Keratinocyte (primary cell): ENCODE measurements around the gene TMEM178A. TPM values are rescaled to one million over a fixed set of nuclear protein-coding genes. Genes with fewer than 3 reads are reported as not detected.
A peak's percentile ranks its signal among the peaks of the same experiment; 100 is the strongest.

Source experiments
- DNase-seq: peaks from one replicate; pipeline ENCODE4 v3.0.0-alpha.2; 2011; ENCODE audit warnings: low read depth, missing footprints, low spot score
- FAIRE-seq: peaks from 2 replicates; lab custom pipeline; 2011; peaks lifted over from hg19 to GRCh38; lab: Jason Lieb, UNC
- H2AFZ ChIP-seq: 2 replicates; pipeline ENCODE4 v1.6.0; 2012; ENCODE audit warnings: low read length, control low read depth, inconsistent platforms; ENCODE audit not compliant: control insufficient read depth
- H3K27ac ChIP-seq: 2 replicates; pipeline ENCODE4 v1.5.1; 2011; ENCODE audit warnings: low read length; ENCODE audit not compliant: control insufficient read depth, insufficient read depth
- H3K27me3 ChIP-seq: 3 replicates; pipeline ENCODE4 v1.6.0; 2011; ENCODE audit warnings: low read length; ENCODE audit not compliant: control insufficient read depth, insufficient read depth; ENCODE audit errors: extremely low read depth
- H3K36me3 ChIP-seq, 2 experiments: 2 replicates in 1 of 2; 3 replicates in 1 of 2; pipeline ENCODE4 v1.5.1; 2011; ENCODE audit warnings: low read length in 2 of 2, mild to moderate bottlenecking in 1 of 2; ENCODE audit not compliant: control insufficient read depth in 2 of 2, insufficient read depth in 2 of 2; ENCODE audit errors: extremely low read depth in 1 of 2
- H3K4me1 ChIP-seq: 3 replicates; pipeline ENCODE4 v1.5.1; 2011; ENCODE audit warnings: low read length; ENCODE audit not compliant: control insufficient read depth, insufficient read depth; ENCODE audit errors: extremely low read depth
- H3K4me2 ChIP-seq: 3 replicates; pipeline ENCODE4 v1.6.0; 2011; ENCODE audit warnings: low read depth, low read length; ENCODE audit not compliant: control insufficient read depth, insufficient read depth; ENCODE audit errors: extremely low read depth
- H3K4me3 ChIP-seq, 3 experiments: fragments of 200-600 bp in 1 of 3; sonication (generic) in 1 of 3; 2 replicates in 2 of 3; 3 replicates in 1 of 3; pipeline ENCODE4 v1.5.1; 2011 to 2016; ENCODE audit warnings: low read length in 3 of 3, mild to moderate bottlenecking in 3 of 3, control low read depth in 2 of 3, inconsistent platforms in 1 of 3, low read depth in 1 of 3, mixed read lengths in 1 of 3, mixed run types in 1 of 3, moderate library complexity in 1 of 3; ENCODE audit not compliant: control insufficient read depth in 2 of 3, insufficient read depth in 2 of 3; ENCODE audit errors: extremely low read depth in 1 of 3
- H3K79me2 ChIP-seq: 2 replicates; pipeline ENCODE4 v1.6.0; 2012; ENCODE audit warnings: low read length; ENCODE audit not compliant: control insufficient read depth, insufficient read depth
- H3K9ac ChIP-seq: 3 replicates; pipeline ENCODE4 v1.6.0; 2011; ENCODE audit warnings: low read length; ENCODE audit not compliant: control insufficient read depth, insufficient read depth; ENCODE audit errors: extremely low read depth
- H3K9me1 ChIP-seq: 3 replicates; pipeline ENCODE4 v1.6.0; 2011; ENCODE audit warnings: low read length; ENCODE audit not compliant: control insufficient read depth, insufficient read depth; ENCODE audit errors: extremely low read depth
- H3K9me3 ChIP-seq: 2 replicates; pipeline ENCODE4 v1.5.1; 2012; ENCODE audit warnings: low read depth, low read length; ENCODE audit not compliant: control insufficient read depth
- H4K20me1 ChIP-seq: 3 replicates; pipeline ENCODE4 v1.6.0; 2011; ENCODE audit warnings: low read length; ENCODE audit not compliant: control insufficient read depth, insufficient read depth; ENCODE audit errors: extremely low read depth
- EZH2 ChIP-seq: IDR thresholded peaks from one replicate; pipeline ENCODE4 v1.6.1; 2012; ENCODE audit warnings: inconsistent platforms, mild to moderate bottlenecking, low read length, moderate library complexity
- dilution Hi-C: fragments of 300-500 bp; cut with MboI; formaldehyde crosslinking; loops from one replicate; pipeline ENCODE4 v1.7.0; 2020; ENCODE audit warnings: low sequenced_read_pairs; ENCODE audit not compliant: extremely low pct_ligation_motif_present
- polyA plus RNA-seq, 5 experiments: library from polyadenylated mRNA; depleted of rRNA in 3 of 5; stranded (reverse) in 3 of 5; stranded (forward) in 1 of 5; unstranded in 1 of 5; fragments of >200 nt; gene quantifications; 1 replicate in 1 of 5; 2 replicates in 3 of 5; 3 replicates in 1 of 5; pipeline versions ENCODE4 v1.2.1 to v1.2.3, GENCODE V29; 2011 to 2012; ENCODE audit warnings: missing spikeins in 2 of 5, low read depth in 1 of 5, low replicate concordance in 1 of 5
- TF ChIP-seq, protein P1 (sequence below), 3 experiments: IDR thresholded peaks in 1 of 3; conservative IDR thresholded peaks in 1 of 3; optimal IDR thresholded peaks in 1 of 3; 2 replicates in 2 of 3; 3 replicates in 1 of 3; pipeline versions ENCODE3 to v1.5.1; 2011; ENCODE audit warnings: low read length in 3 of 3, mild to moderate bottlenecking in 3 of 3, moderate library complexity in 2 of 3, control low read depth in 1 of 3, inconsistent platforms in 1 of 3; ENCODE audit not compliant: insufficient read depth in 2 of 3; ENCODE audit errors: extremely low read depth in 1 of 3

The TMEM178A gene
- polyA plus RNA-seq, 1 donor (not counting 4 experiments of a cell fraction or from before 2014, with no cell fraction given): 0.07 TPM

DNA sequence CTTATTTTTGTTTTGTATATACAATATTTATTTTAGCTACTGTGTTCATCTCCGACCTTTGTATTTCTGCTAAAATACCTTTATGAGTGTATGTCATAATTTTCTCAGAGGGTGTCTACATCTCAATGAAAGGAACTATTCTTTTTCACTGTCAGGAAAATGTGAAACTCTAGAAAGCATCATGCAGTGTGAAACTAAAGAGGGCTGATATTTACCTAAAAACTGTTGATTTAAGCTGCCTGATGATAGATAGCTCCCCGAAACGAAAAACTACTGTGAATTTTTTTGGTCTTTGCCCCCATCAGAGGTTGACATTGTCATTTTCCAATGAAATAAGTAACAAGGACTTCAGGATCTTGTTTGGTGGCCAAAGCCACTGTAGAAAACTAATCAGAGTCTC lies 38.8 kb downstream of the TMEM178A start:
- no peaks in the 10 kb centered on the region for H4K20me1 ChIP-seq
- H3K4me2 ChIP-seq: no peak overlapping the region
- H3K27ac ChIP-seq: no peak overlapping the region
- dilution Hi-C loops: no loop called here
- FAIRE-seq (no peak), DNase-seq (no peak)
- no peak overlapping the region for H2AFZ ChIP-seq
- H3K27me3 ChIP-seq: peaks cover 5% of the 10 kb centered on the region
- no peaks in the 10 kb centered on the region for H3K79me2 ChIP-seq
- H3K9me3 ChIP-seq: no peaks in the 10 kb centered on the region
- H3K36me3 ChIP-seq: no peaks in the 10 kb centered on the region
- H3K4me3 ChIP-seq: no peak overlapping the region
- no peak overlapping the region for H3K9ac ChIP-seq
- H3K4me1 ChIP-seq: no peaks in the 10 kb centered on the region
- no peak for TF ChIP-seq EZH2
- TF ChIP-seq, protein P1, sequence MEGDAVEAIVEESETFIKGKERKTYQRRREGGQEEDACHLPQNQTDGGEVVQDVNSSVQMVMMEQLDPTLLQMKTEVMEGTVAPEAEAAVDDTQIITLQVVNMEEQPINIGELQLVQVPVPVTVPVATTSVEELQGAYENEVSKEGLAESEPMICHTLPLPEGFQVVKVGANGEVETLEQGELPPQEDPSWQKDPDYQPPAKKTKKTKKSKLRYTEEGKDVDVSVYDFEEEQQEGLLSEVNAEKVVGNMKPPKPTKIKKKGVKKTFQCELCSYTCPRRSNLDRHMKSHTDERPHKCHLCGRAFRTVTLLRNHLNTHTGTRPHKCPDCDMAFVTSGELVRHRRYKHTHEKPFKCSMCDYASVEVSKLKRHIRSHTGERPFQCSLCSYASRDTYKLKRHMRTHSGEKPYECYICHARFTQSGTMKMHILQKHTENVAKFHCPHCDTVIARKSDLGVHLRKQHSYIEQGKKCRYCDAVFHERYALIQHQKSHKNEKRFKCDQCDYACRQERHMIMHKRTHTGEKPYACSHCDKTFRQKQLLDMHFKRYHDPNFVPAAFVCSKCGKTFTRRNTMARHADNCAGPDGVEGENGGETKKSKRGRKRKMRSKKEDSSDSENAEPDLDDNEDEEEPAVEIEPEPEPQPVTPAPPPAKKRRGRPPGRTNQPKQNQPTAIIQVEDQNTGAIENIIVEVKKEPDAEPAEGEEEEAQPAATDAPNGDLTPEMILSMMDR (optimal IDR thresholded peaks at IDR 0.05 in 1 of 3, IDR thresholded peaks at IDR 0.05 in 1 of 3, conservative IDR thresholded peaks at IDR 0.05 in 1 of 3; ENCODE audit: extremely low read depth in 1 of 3, insufficient read depth in 2 of 3, low read length in 3 of 3): no peak
- H3K9me1 ChIP-seq: no peaks in the 10 kb centered on the region

DNA sequence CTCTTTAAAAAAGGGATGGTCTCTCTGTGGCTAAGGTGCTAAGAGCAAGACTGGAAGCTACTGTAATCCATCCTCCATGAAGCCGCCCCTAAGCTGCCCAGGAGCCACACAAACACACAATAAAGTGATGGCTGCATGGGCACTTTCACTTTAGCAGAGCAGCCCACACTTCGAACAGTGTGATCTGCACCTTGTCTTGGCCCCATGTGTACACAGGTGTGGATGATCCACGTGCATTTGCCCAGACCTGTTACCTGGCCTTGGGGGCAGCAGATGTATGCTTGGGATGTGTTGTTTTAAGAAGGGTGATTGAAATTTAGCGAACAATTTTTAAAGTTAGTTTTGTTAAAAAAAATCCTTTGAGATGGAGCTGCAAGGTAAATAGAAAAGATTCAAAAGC lies 39.9 kb downstream of the TMEM178A start:
- H3K4me2 ChIP-seq: peak overlapping the region; percentile 27
- no peaks in the 10 kb centered on the region for H3K9me1 ChIP-seq
- DNase-seq: no peak
- no peak overlapping the region for H3K9ac ChIP-seq
- H3K9me3 ChIP-seq: no peaks in the 10 kb centered on the region
- no peak overlapping the region for H3K27ac ChIP-seq
- no peak overlapping the region for H3K4me3 ChIP-seq
- H2AFZ ChIP-seq: peak overlapping the region; percentile 35
- no peak for TF ChIP-seq EZH2
- H3K36me3 ChIP-seq: no peaks in the 10 kb centered on the region
- H3K27me3 ChIP-seq: peaks cover 5% of the 10 kb centered on the region
- peaks cover 3% of the 10 kb centered on the region for H4K20me1 ChIP-seq
- H3K4me1 ChIP-seq: no peaks in the 10 kb centered on the region
- H3K79me2 ChIP-seq: no peaks in the 10 kb centered on the region
- dilution Hi-C loops: no loop called here
- FAIRE-seq: no peak

DNA sequence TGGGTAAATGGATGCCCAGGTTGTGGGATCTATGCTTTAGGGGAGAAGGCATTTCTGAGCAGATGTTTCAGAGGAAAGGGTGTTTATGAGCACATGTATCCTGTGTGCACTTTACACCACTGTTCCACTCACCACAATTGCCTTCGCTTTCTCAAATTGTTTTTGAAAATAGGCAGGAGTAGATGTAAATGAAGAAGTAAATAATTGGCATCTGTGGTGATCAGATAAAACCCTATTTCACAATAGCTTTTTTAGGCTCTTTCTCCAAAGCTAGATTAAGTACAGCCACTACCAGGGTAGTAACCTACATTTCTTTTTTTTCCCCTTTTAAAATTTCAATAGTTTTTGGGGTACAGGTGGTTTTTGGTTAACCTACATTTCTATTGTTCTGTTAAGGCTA lies 40.6 kb downstream of the TMEM178A start:
- Histone ChIP-seq H4K20me1 (peaks cover 3% of the 10 kb centered on the region), H3K36me3 (no peaks in the 10 kb centered on the region), H3K4me1 (no peaks in the 10 kb centered on the region), H3K4me2 (no peak overlapping the region), H3K27me3 (peaks cover 5% of the 10 kb centered on the region), H3K9me1 (no peaks in the 10 kb centered on the region), H3K4me3 (no peak overlapping the region), H3K27ac (no peak overlapping the region), H2AFZ (no peak overlapping the region), H3K9ac (no peak overlapping the region), H3K9me3 (no peaks in the 10 kb centered on the region), H3K79me2 (no peaks in the 10 kb centered on the region)
- no peak for TF ChIP-seq EZH2
- TF ChIP-seq, protein P1 (optimal IDR thresholded peaks at IDR 0.05 in 1 of 3, IDR thresholded peaks at IDR 0.05 in 1 of 3, conservative IDR thresholded peaks at IDR 0.05 in 1 of 3; ENCODE audit: extremely low read depth in 1 of 3, insufficient read depth in 2 of 3, low read length in 3 of 3): no peak
- no peak for FAIRE-seq
- dilution Hi-C loops: no loop called here
- DNase-seq: no peak
